ENCODE measurements around the gene USP31.
A peak's percentile ranks its signal among the peaks of the same experiment; 100 is the strongest.

The USP31 gene

DNA sequence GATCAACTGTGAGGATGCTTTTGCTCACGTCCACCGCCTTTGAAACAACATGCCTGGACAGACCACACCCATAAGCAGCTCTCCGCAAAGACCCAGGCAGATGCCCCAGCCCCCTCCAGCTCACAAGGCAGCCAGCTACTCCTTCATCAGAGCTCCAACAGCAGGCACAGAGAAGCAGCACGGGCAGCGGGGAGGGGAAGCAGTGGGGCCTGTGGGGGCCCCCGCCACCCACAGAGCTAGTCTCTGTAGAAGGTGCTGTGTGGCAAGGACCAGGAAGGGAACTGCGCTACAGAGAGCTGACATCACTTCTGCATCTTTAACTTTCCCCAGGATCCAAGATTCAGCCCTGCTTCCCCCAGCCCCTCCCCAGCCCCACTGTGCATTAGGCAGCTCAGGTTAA, 23.3 kb upstream of the USP31 start:
- Mint-ChIP-seq H3K36me3 (no peaks in the 10 kb centered on the region), H3K27ac (no peak overlapping the region), H3K4me3 (no peak overlapping the region), H3K9me3 (no peaks in the 10 kb centered on the region), H3K4me1 (no peaks in the 10 kb centered on the region)
- DNase-seq (ENCODE audit: low spot score in 2 of 2) (no peak), ATAC-seq (no peak)

DNA sequence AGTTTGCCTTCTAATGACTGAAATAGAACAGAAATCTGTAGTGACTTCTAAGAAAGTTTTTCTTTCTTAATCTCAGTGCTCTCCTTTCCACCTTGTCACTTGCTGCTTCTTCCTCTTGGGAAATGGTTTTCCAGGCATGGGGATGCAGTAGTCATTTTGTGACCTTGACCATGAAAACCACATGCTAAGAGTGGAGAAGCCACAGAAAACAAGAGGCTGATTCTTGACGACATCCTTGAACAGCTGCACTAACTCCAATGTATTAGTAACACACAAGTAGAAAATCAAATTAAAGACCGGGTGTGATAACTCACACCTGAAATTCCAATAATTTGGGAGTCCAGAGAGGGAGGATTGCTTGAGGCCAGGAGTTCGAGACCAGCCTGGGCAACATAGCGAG, 15.5 kb upstream of the USP31 start:
- no peak for DNase-seq (ENCODE audit: low spot score in 2 of 2)
- Mint-ChIP-seq H3K27ac (no peak overlapping the region), H3K9me3 (no peaks in the 10 kb centered on the region), H3K4me1 (no peaks in the 10 kb centered on the region), H3K4me3 (no peak overlapping the region), H3K36me3 (no peaks in the 10 kb centered on the region)
- ATAC-seq, result no peak

DNA sequence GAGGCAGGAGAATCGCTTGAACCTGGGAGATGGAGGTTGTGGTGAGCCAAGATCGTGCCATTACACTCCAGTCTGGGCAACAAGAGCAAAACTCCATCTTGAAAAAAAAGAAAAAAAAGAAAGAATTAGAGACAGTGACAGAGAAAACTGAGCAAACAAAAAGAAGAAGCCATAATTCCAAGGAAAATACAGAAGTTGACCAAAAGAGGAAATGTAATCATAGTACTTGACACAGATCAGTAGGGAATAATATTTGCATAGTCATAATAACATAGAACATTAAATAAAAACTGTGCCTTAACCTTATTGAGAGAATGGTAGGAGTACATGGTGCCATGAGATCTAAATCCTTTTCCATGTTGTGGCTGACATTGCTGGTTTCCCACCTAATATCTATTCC, 14.7 kb upstream of the USP31 start:
- Mint-ChIP-seq H3K4me1 (no peaks in the 10 kb centered on the region), H3K4me3 (no peak overlapping the region), H3K27ac (no peak overlapping the region), H3K9me3 (no peaks in the 10 kb centered on the region), H3K36me3 (no peaks in the 10 kb centered on the region)
- ATAC-seq, result no peak
- no peak for DNase-seq (ENCODE audit: low spot score in 2 of 2)

DNA sequence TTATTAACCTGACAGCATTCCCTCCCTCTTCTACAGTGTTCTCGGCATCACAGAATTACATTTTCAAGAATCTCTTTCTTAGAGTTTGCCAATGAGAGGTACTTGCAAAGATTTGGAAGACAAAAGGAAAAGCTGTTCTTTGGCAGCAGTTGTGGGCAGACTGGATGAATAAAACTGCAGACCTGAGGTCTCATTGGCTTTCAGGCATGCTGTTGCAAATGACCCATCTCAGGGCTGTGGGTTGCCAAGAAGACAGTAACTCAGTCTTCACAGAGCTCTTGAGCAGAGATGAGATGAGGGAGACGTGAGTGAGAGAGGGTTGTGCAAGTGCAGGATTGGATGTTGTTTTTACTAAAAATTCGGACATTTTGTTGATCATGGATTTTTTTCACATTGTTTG, 11.3 kb upstream of the USP31 start:
- DNase-seq (ENCODE audit: low spot score in 2 of 2), result no peak
- Mint-ChIP-seq H3K36me3 (no peaks in the 10 kb centered on the region), H3K27ac (no peak overlapping the region), H3K4me3 (no peak overlapping the region), H3K4me1 (peaks cover 10% of the 10 kb centered on the region), H3K9me3 (no peaks in the 10 kb centered on the region)
- ATAC-seq, result no peak

DNA sequence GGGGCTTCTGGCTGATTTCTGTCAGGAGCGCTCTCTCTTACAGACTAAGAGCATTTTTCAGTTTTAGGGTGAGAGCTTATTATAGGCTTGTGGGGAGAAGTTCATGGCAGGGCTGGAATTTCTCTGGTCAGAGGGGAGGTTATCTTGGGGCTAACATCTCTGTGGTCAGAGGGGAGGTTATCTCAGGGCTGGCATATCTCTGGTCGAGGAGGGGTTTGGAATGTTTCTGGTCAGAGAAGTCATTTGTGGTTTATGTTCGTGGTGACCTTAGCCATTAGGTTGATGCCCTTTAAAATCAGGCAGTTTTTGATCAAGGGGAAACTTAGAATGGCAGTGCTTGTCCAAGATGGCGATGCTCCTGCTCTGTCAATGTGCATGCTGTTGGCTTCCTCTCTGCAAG, 10.8 kb upstream of the USP31 start:
- DNase-seq (ENCODE audit: low spot score in 2 of 2) (no peak), ATAC-seq (no peak)
- H3K9me3 Mint-ChIP-seq, result no peaks in the 10 kb centered on the region
- no peak overlapping the region for H3K27ac Mint-ChIP-seq
- H3K4me3 Mint-ChIP-seq, result no peak overlapping the region
- H3K36me3 Mint-ChIP-seq, result no peaks in the 10 kb centered on the region
- H3K4me1 Mint-ChIP-seq, result peaks cover 10% of the 10 kb centered on the region

DNA sequence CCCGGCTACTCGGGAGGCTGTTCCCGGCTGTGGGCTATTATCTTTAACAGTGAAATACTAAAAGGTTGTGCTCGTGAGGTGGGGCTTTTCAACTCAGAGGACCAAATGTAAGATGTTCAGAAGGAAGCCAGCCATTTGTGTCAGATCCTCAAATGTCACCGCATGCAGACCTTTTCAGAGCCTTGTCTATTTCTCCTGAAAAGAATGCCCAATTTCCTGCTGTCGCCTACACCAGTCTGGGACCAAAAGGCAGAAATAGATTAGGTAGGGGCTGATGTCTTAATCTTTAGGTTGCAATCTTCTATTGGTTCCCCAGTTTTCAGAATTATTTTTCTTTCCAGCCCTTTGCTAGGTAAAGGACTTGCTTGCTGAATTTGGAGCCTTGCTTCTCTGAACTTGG, 8.9 kb upstream of the USP31 start:
- Mint-ChIP-seq H3K9me3 (no peaks in the 10 kb centered on the region), H3K4me3 (no peak overlapping the region), H3K27ac (no peak overlapping the region), H3K36me3 (no peaks in the 10 kb centered on the region), H3K4me1 (peaks cover 10% of the 10 kb centered on the region)
- ATAC-seq (no peak), DNase-seq (ENCODE audit: low spot score in 2 of 2) (no peak)

DNA sequence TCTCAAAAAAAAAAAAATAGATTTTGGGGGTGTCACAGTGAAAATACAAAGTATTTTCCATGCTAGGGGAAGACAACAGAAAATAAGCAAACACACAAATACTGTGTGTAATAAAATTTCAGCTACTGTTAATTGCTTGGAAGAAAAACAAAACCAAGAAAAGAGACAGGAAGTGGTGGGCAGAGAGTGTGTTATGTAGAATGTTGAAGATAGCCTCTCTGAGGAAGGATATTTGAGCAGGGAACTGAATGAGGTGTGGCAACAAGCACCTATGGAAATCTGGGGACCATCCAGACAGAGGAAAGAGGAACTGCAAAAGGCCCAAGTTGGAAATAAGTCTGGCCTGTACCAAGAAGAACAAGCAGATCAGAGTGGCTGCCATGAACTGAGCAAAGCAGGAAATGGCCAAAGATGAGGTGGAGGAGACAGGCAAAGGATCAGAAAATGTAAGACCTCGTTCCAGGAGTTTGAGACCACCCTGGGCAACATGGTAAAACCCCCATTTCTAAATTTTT, 7.8 kb upstream of the USP31 start:
- DNase-seq (ENCODE audit: low spot score in 2 of 2) (no peak), ATAC-seq (no peak)
- Mint-ChIP-seq H3K9me3 (no peaks in the 10 kb centered on the region), H3K36me3 (no peaks in the 10 kb centered on the region), H3K4me3 (no peak overlapping the region), H3K27ac (no peak overlapping the region), H3K4me1 (peaks cover 10% of the 10 kb centered on the region)

DNA sequence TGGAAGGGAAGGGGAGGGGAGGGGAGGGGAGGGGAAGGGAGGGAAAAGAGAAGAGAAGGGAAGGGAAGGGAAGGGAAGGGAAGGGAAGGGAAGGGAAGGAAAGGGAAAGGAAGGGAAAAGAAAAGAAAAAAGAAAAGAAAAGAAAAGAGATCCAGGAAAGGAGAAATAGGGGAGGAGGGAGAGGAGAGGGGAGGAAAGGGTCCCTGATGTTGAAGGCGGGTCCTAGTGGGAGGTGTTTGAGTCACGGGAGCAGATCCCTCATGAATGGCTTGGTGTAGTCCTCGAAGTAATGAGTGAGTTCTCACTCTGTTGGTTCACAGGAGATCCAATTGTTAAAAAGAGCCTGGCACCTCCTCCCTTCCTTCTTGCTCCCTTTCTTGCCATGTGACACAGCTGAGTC, 6.9 kb upstream of the USP31 start:
- H3K4me1 Mint-ChIP-seq, result peaks cover 10% of the 10 kb centered on the region
- ATAC-seq, result no peak
- H3K4me3 Mint-ChIP-seq, result no peak overlapping the region
- H3K36me3 Mint-ChIP-seq, result no peaks in the 10 kb centered on the region
- H3K27ac Mint-ChIP-seq, result no peak overlapping the region
- H3K9me3 Mint-ChIP-seq, result no peaks in the 10 kb centered on the region
- DNase-seq (ENCODE audit: low spot score in 2 of 2), result no peak

DNA sequence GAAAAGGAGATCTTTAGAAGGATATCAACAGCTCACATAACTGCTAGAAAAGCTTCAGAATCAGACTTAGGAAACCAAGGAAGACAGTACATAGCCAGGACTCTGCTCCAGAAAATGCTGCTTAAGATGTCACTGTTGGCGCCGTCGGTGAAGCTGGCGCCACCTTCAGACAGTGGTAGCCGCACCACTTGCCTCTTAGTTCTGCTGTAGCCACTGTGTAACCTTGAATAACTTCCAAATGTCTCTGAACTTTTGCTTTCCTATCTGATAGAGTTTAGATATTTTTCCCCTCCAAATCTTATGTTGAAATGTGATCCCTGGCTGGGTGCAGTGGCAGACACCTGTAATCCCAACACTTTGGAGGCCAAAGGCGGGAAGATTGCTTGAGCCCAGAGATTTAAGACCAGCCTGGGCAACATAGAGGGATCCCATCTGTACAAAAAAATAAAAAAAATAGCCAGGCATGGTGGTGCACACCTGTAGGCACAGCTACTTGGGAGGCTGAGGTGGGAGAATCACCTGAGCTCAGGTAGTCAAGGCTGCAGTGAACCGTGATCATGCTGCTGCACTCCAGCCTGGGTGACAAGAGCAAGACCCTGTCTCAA, 6.3 kb upstream of the USP31 start:
- DNase-seq (ENCODE audit: low spot score in 2 of 2) (no peak), ATAC-seq (peak; percentile 37)
- Mint-ChIP-seq H3K27ac (no peak overlapping the region), H3K4me1 (peaks cover 10% of the 10 kb centered on the region), H3K36me3 (no peaks in the 10 kb centered on the region), H3K4me3 (no peak overlapping the region), H3K9me3 (no peaks in the 10 kb centered on the region)

DNA sequence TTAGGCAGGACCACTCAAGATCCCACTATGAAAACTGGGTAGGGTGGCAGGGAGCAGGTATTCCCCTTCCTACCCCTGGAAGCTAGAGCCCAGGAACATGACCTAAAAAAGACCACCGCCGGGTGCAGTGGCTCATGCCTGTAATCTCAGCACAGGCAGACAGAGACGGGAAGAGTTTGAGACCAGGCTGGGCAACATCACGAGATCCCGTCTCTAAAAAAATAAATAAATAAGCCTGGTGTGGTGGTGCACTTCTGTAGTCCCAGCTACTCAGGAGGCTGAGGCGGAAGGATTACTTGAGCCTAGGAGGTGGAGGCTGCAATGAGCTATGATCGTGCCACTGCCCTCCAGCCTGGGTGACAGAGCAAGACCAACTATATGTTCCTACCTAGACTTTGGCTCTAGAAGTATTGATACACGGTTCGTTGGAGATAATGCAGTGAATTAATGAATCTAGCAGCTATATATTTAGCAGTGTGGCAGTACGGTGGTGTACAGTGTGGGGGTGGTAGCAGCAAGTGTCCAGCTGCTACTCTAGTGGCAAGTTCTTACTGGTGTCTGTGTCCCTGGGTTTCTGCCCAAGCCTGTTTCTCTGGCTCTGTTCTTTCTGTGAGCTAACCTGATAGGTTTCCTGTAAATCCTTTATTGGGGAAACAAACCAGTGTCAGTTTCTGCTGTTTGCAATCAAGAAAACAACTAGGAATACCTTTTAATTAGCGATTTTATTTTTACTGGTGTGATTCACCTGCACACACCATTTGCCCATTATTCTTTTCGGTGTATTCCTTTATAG, 3.3 kb upstream of the USP31 start:
- Mint-ChIP-seq H3K36me3 (peaks cover 7% of the 10 kb centered on the region), H3K9me3 (no peaks in the 10 kb centered on the region), H3K4me3 (no peak overlapping the region), H3K27ac (no peak overlapping the region), H3K4me1 (peaks cover 26% of the 10 kb centered on the region)
- ATAC-seq (no peak), DNase-seq (ENCODE audit: low spot score in 2 of 2) (no peak)

DNA sequence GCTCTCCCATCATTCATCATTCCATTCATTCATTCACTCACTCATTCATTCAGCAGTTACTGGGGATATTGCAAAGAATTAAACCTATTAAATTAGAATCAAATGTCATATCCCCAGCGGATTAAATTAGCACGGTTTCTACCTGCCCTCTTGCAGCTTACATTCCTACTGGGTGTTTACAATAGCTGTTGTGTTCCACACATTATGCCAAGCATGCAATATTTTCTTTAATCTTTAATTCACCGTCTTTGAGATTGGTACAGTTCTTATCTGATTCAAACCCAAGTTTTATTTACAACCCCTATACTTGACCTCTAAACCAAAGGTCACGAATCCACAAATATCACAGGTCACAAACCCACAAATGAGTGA, 727 bp upstream of the USP31 start:
- Mint-ChIP-seq H3K4me3 (peak overlapping the region; percentile 86), H3K9me3 (no peaks in the 10 kb centered on the region), H3K36me3 (peaks cover 11% of the 10 kb centered on the region), H3K4me1 (peaks cover 25% of the 10 kb centered on the region), H3K27ac (peak overlapping the region; percentile 54)
- ATAC-seq, result no peak
- no peak for DNase-seq (ENCODE audit: low spot score in 2 of 2)

DNA sequence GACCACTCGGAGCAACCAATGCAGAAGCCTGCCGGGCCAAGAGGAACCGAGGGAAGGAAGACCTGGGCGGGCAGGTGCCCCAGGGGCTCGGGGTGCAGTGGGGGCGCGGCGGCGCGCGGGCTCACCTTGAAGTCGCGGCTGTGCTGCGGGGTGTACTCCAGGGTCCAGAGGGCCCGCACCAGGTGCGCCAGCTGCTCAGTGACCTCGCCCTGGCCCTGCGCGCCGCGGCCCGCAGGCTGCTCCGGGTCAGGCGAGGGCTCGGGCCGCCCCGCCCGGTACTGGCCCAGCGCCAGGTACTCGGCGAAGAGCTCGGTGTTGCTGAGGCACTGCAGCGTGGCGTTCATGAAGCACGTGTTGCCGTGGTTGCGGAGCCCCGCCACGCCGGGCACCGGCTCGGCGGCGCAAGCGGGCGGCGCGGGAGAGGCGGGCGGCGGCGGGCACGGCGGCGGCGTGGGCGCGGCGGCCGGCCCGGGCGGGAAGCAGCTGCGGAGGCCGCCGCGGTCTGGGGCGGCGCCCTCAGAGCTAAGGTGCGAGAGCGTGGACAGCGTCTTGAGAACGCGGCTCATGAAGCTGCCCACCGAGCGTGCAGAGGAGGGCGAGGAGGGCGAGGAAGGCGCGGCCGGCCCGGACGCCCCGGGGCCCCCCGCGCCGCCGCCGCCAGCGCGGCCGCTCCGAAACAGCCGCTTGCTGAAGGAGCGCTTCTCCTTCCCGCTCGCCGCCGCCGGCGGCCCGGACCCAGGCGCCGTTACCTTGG, 562 bp downstream of the USP31 start:
- peaks cover 11% of the 10 kb centered on the region for H3K36me3 Mint-ChIP-seq
- peak overlapping the region; percentile 77 for H3K27ac Mint-ChIP-seq
- peaks cover 25% of the 10 kb centered on the region for H3K4me1 Mint-ChIP-seq

DNA sequence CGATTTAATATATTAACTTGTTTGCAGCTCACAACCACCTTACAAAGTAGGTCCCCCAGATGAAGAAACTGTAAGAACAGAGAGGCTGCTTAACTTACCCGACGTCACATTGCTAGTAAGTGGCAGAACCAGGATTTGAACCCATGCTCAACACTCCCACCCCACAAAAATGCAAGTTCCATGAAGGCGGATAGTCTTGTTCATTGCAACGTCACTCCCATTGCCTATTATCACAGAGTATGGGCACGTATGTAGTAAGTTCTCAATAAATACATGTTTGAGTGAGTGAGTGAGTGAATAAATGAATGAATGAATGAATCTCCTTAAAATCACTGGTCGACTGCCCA, 1.1 kb downstream of the USP31 start:
- no peak for ATAC-seq
- H3K4me3 Mint-ChIP-seq, result peak overlapping the region; percentile 86
- H3K9me3 Mint-ChIP-seq, result no peaks in the 10 kb centered on the region
- H3K4me1 Mint-ChIP-seq, result peaks cover 25% of the 10 kb centered on the region
- DNase-seq (ENCODE audit: low spot score in 2 of 2), result no peak
- peaks cover 11% of the 10 kb centered on the region for H3K36me3 Mint-ChIP-seq
- peak overlapping the region; percentile 77 for H3K27ac Mint-ChIP-seq

More for the DNA sequence above, 562 bp downstream of the USP31 start:
- Mint-ChIP-seq H3K9me3 (no peaks in the 10 kb centered on the region), H3K4me3 (peak overlapping the region; percentile 86)
- DNase-seq (ENCODE audit: low spot score in 2 of 2) (peak; percentile 34 to 70), ATAC-seq (peak; percentile 61)

DNA sequence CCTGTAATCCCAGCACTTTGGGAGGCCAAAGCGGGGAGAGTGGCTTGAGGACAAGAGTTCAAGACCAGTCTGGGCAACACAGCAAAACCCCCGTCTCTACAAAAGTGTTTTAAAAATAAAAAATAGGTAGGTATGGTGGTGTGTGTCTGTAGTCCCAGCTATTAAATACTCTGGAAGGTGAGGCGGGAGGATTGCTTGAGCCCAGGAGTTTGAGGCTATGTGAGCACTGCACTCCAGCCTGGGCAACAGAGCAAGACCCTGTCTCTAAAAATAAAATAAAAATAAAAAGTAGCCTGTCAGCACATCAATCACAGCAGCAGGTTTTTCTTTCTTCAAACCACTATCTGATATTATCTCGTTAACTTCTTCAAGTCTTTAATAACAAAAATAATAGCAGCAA, 1.6 kb downstream of the USP31 start:
- H3K36me3 Mint-ChIP-seq, result peaks cover 11% of the 10 kb centered on the region
- no peak for ATAC-seq
- peak overlapping the region; percentile 86 for H3K4me3 Mint-ChIP-seq
- H3K9me3 Mint-ChIP-seq, result no peaks in the 10 kb centered on the region
- H3K27ac Mint-ChIP-seq, result peak overlapping the region; percentile 77
- H3K4me1 Mint-ChIP-seq, result peaks cover 25% of the 10 kb centered on the region
- DNase-seq (ENCODE audit: low spot score in 2 of 2), result no peak

DNA sequence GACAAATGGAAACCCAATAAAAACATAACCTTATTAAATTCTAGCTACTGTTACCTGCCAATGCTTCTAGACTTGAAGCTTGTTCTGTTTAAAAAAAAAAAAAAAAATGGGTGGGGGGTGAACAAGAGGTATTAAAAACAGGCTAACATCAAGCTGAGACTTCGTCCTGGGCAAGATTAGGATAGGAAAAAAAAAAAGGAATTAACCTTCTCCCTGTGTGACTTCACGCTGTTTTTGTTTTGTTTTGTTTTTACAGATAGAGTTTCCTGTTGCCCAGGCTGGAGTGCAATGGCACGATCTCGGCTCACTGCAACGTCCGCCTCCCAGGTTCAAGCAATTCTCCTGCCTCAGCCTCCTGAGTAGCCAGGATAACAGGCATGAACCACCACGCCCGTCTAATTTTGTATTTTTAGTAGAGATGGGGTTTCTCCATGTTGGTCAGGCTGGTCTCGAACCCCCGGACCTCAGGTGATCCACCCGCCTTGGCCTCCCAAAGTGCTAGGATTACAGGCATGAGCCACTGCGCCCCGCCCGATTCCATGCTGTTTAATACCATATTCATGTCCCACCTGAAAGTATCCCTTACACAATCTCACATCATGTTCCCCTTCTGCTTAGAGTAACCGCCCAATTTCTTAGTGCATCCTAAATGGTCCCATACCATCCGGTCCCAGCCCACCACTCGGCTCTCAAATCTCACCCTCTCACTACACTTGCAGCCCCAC, 2.2 kb downstream of the USP31 start:
- Mint-ChIP-seq H3K36me3 (peaks cover 11% of the 10 kb centered on the region), H3K9me3 (no peaks in the 10 kb centered on the region), H3K27ac (no peak overlapping the region), H3K4me3 (no peak overlapping the region), H3K4me1 (peaks cover 25% of the 10 kb centered on the region)
- ATAC-seq, result no peak
- peak in 1 of 2 donors; percentile 47 for DNase-seq (ENCODE audit: low spot score in 2 of 2)

Measured in stimulated activated effector memory CD8-positive, alpha-beta T cell treated with anti-CD3 and anti-CD28 coated beads, Interleukin-12 subunit alpha, Interleukin-12 subunit beta, amount 100 ng/mL, for 72 hours (primary cell).